Prostate gland (tissue), 2 donors: ENCODE data around the gene PRKAR1B.

Experiments
- POLR2A ChIP-seq: fragments of 450-650 bp; IDR thresholded peaks from one replicate; pipeline ENCODE4 v1.6.1; 2016; ENCODE audit warnings: antibody characterized with exemption, mild to moderate bottlenecking
- POLR2AphosphoS5 ChIP-seq: sonication (generic); formaldehyde crosslinking; IDR thresholded peaks from one replicate; pipeline ENCODE4 v1.6.1; 2017; ENCODE audit warnings: antibody characterized with exemption
- TF ChIP-seq, protein P1 (sequence below), 4 experiments: fragments of 200-600 bp in 2 of 4; fragments of 450-650 bp in 2 of 4; sonication (generic) in 2 of 4; IDR thresholded peaks; 1 replicate in 3 of 4; 2 replicates in 1 of 4; pipeline ENCODE4 v1.5.1; 2016 to 2019; ENCODE audit warnings: antibody characterized with exemption in 4 of 4, mild to moderate bottlenecking in 2 of 4, moderate library complexity in 2 of 4

- TF ChIP-seq, protein P1, sequence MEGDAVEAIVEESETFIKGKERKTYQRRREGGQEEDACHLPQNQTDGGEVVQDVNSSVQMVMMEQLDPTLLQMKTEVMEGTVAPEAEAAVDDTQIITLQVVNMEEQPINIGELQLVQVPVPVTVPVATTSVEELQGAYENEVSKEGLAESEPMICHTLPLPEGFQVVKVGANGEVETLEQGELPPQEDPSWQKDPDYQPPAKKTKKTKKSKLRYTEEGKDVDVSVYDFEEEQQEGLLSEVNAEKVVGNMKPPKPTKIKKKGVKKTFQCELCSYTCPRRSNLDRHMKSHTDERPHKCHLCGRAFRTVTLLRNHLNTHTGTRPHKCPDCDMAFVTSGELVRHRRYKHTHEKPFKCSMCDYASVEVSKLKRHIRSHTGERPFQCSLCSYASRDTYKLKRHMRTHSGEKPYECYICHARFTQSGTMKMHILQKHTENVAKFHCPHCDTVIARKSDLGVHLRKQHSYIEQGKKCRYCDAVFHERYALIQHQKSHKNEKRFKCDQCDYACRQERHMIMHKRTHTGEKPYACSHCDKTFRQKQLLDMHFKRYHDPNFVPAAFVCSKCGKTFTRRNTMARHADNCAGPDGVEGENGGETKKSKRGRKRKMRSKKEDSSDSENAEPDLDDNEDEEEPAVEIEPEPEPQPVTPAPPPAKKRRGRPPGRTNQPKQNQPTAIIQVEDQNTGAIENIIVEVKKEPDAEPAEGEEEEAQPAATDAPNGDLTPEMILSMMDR (IDR thresholded peaks at IDR 0.05) = no peak
- no peak for TF ChIP-seq POLR2AphosphoS5
- TF ChIP-seq POLR2A = no peak
Measured at GRCh38 chr7:767941-768731, 41.1 kb upstream of the PRKAR1B start.
